PC-9 (cell line): Measurements from ENCODE around the gene KIAA1671.

Experiments
- CTCF ChIP-seq: fragments of 200-600 bp; sonication (generic); conservative IDR thresholded peaks from 2 replicates; pipeline ENCODE4 v1.6.1; 2017; ENCODE audit warnings: mixed run types, antibody characterized with exemption, mild to moderate bottlenecking, moderate library complexity
- EZH2 ChIP-seq: fragments of 200-600 bp; sonication (generic); IDR thresholded peaks from 2 replicates; pipeline ENCODE4 v1.8.0; 2017; ENCODE audit warnings: antibody characterized with exemption, low read depth

- no peak for TF ChIP-seq CTCF
- TF ChIP-seq EZH2 = no peak
These were observed 92.6 kb downstream of the KIAA1671 start for GRCh38 chr22:25045159-25045558.
